Epithelial cell of alveolus of lung (primary cell): Measurements from ENCODE around the gene SMURF1. TPM values are rescaled to one million over a fixed set of nuclear protein-coding genes. Genes with fewer than 3 reads are reported as not detected.

ENCODE experiments used
- total RNA-seq: library from RNA; depleted of rRNA; stranded (reverse); fragments of >200 nt; gene quantifications from 2 replicates; pipeline ENCODE4 v1.2.1, GENCODE V29; 2015

The SMURF1 gene
- 15.9 and 19.8 TPM in 2 replicates for total RNA-seq

DNA sequence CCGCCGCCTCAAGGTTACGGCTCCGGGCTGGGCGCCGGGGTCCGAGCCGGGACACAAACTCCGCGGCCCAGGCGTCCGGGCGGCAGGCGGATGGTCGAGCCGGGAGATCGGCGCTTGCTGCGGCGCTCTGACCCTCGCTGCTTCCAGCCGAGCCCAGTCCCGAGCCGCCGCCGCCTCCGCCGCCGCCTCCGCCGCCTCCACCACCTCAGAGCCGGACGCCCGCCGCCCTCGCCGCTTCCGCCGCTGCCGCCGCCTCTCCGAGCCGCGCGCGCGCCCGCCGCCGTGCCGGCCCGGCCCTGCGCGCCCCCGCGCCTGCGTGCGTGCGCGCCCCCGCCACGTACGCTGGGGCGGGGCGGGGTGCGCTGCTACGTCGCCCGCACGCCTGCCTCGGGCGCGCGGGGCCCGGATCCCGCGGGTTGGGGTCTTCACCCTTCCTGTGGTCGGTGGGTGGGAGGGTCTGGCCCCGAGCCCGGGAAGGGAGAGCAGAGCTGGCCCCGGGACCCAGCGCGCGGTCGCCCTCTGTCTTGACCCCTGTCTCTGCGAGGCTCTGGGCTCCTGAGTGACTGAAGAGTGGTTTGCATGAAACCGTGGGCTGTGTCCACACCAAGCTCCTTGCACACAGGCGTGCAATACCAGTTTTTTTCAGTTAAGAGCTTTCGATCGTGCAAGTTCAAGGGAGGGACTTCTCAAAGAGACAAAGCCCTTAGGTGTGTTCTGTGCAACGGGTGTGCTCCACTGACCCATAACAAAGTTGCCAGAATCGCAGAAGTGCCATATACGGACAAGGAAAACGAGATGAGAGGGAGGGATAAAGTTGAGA is at the start of gene SMURF1:
Gene SMURF1 (minus strand): TSS at position 256 of the 820 bp plus-strand sequence. CDS start 328 bp downstream, outside the sequence.

Other genes starting within 250 kb of the SMURF1 start
- gene KPNA7, start 64.0 kb upstream of the SMURF1 start, total RNA-seq = 0.13 TPM in 1 of 2 replicates, not detected in the other
- gene MYH16, start 128.7 kb upstream of the SMURF1 start, total RNA-seq = 0.26 TPM in 1 of 2 replicates, not detected in the other
- gene ARPC1A, start 181.8 kb upstream of the SMURF1 start, total RNA-seq = 121 and 235 TPM in 2 replicates
- 172 and 382 TPM in 2 replicates for gene ARPC1B, start 230.6 kb upstream of the SMURF1 start, total RNA-seq